ENCODE results near the gene RECQL5. TPM values are rescaled to one million over a fixed set of nuclear protein-coding genes. Genes with fewer than 3 reads are reported as not detected.
A peak's percentile ranks its signal among the peaks of the same experiment; 100 is the strongest.

RECQL5 gene
- total RNA-seq, 1 experiment from 2014 or later: 67.0 TPM

GRCh38 chr17:75647921-75648320 lies 19.0 kb downstream of the RECQL5 start:
- no peak for DNase-seq
- no peak for TF ChIP-seq CTCF (IDR thresholded peaks at IDR 0.05; ENCODE audit: insufficient read depth in 1 of 2, low read depth in 1 of 2, low read length in 1 of 2, severe bottlenecking in 1 of 2, unreplicated experiment in 1 of 2)
- H3K36me3 ChIP-seq (ENCODE audit: control insufficient read depth, insufficient read depth, low read length): no peaks in the 10 kb centered on the region; the same call in none of the 2 replicates
- H3K4me3 Mint-ChIP-seq (ENCODE audit: unreplicated experiment): no peak overlapping the region
- no peaks in the 10 kb centered on the region for H3K9me3 Mint-ChIP-seq (ENCODE audit: unreplicated experiment)
- H3K9me3 ChIP-seq: no peaks in the 10 kb centered on the region
- ChIA-PET CTCF (interaction anchor here (6.9 kb wide), 1 partner anchor 15 kb away, joined by 115 read pairs; the partner anchor contains the start of gene SMIM5), POLR2A (no interaction called here)
- H3K4me1 ChIP-seq: peaks cover 37% of the 10 kb centered on the region
- intact Hi-C loops (cut with micrococcal nuclease; ENCODE audit: unreplicated experiment): loop anchor here (2.0 kb wide), 2 partner anchors 15 to 73 kb away; partner anchors contain the start of genes ITGB4 and SMIM5
- no peak overlapping the region for H3K4me3 ChIP-seq (ENCODE audit: low read depth, low read length)
- H3K27ac Mint-ChIP-seq (ENCODE audit: unreplicated experiment): peak overlapping the region; percentile 96
- H3K27me3 Mint-ChIP-seq (ENCODE audit: insufficient read depth, unreplicated experiment): no peaks in the 10 kb centered on the region
- H3K4me1 Mint-ChIP-seq (ENCODE audit: low read depth, unreplicated experiment): peaks cover 23% of the 10 kb centered on the region
- H3K27me3 ChIP-seq (replicated peaks; ENCODE audit: control insufficient read depth, insufficient read depth, low read length): no peaks in the 10 kb centered on the region
- no TSS peak for BruUV-seq (replicated peaks)
- H3K36me3 Mint-ChIP-seq (ENCODE audit: insufficient read depth, unreplicated experiment): peaks cover 49% of the 10 kb centered on the region

DNA sequence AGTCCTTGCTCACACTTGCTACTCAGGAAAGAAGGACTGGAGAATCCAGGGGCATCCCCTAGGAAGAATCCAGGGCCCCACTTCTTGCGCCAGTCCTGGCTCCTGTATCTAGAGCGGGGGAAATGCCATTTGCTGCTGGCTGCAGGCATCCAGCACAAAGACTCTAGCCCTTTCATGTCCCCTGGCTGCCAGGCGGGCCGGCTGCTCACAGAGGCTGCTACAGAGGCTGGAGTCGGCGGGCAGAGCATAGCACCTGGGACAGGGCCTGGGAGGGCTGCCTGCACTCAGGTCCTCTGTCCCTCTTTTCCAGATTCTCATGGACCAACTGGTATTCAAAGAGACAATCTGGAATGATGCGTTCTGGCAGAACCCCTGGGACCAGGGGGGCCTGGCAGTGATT lies 19.9 kb downstream of the RECQL5 start:
- no peak for DNase-seq
- Histone ChIP-seq H3K4me3 (ENCODE audit: low read depth, low read length) (no peak overlapping the region), H3K27me3 (replicated peaks; ENCODE audit: control insufficient read depth, insufficient read depth, low read length) (no peaks in the 10 kb centered on the region), H3K9me3 (no peaks in the 10 kb centered on the region), H3K36me3 (ENCODE audit: control insufficient read depth, insufficient read depth, low read length) (no peaks in the 10 kb centered on the region; the same call in none of the 2 replicates), H3K4me1 (peaks cover 46% of the 10 kb centered on the region)
- TF ChIP-seq CTCF (IDR thresholded peaks at IDR 0.05; ENCODE audit: insufficient read depth in 1 of 2, low read depth in 1 of 2, low read length in 1 of 2, severe bottlenecking in 1 of 2, unreplicated experiment in 1 of 2): no peak
- intact Hi-C loops (cut with micrococcal nuclease; ENCODE audit: unreplicated experiment): loop anchor here (2.0 kb wide), 2 partner anchors 14 to 74 kb away; partner anchors contain the start of genes ITGB4 and SMIM5
- CTCF ChIA-PET: interaction anchor here (1.2 to 6.9 kb wide), 3 partner anchors 10 to 46 kb away, joined by 5 to 115 read pairs (median 5); partner anchors contain the start of gene SMIM5
- no TSS peak for BruUV-seq (replicated peaks)
- Mint-ChIP-seq H3K4me1 (ENCODE audit: low read depth, unreplicated experiment) (peaks cover 23% of the 10 kb centered on the region), H3K27me3 (ENCODE audit: insufficient read depth, unreplicated experiment) (no peaks in the 10 kb centered on the region), H3K36me3 (ENCODE audit: insufficient read depth, unreplicated experiment) (peaks cover 45% of the 10 kb centered on the region), H3K4me3 (ENCODE audit: unreplicated experiment) (peak overlapping the region; percentile 43), H3K9me3 (ENCODE audit: unreplicated experiment) (no peaks in the 10 kb centered on the region), H3K27ac (ENCODE audit: unreplicated experiment) (peak overlapping the region; percentile 96)
- POLR2A ChIA-PET: interaction anchor here (0.5 to 3.4 kb wide), 3 partner anchors 20 to 208 kb away, joined by 3 to 15 read pairs (median 4); partner anchors contain the start of genes LLGL2, RECQL5, SAP30BP and WBP2

GRCh38 chr17:75646638-75646992 lies 20.3 kb downstream of the RECQL5 start:
- H3K27ac Mint-ChIP-seq (ENCODE audit: unreplicated experiment): peak overlapping the region; percentile 96
- TF ChIP-seq CTCF (IDR thresholded peaks at IDR 0.05; ENCODE audit: insufficient read depth in 1 of 2, low read depth in 1 of 2, low read length in 1 of 2, severe bottlenecking in 1 of 2, unreplicated experiment in 1 of 2): no peak
- Histone ChIP-seq H3K9me3 (no peaks in the 10 kb centered on the region), H3K4me1 (peaks cover 48% of the 10 kb centered on the region), H3K27me3 (replicated peaks; ENCODE audit: control insufficient read depth, insufficient read depth, low read length) (no peaks in the 10 kb centered on the region), H3K4me3 (ENCODE audit: low read depth, low read length) (0 out of 2 replicates have a peak overlapping the region, but pooled peaks have one; percentile 5), H3K36me3 (ENCODE audit: control insufficient read depth, insufficient read depth, low read length) (no peaks in the 10 kb centered on the region; the same call in none of the 2 replicates)
- intact Hi-C loops (cut with micrococcal nuclease; ENCODE audit: unreplicated experiment): loop anchor here (2.0 kb wide), 2 partner anchors 14 to 74 kb away; partner anchors contain the start of genes ITGB4 and SMIM5
- H3K4me1 Mint-ChIP-seq (ENCODE audit: low read depth, unreplicated experiment): peaks cover 23% of the 10 kb centered on the region
- TSS peak; percentile 87 for BruUV-seq (replicated peaks)
- H3K9me3 Mint-ChIP-seq (ENCODE audit: unreplicated experiment): no peaks in the 10 kb centered on the region
- peaks cover 41% of the 10 kb centered on the region for H3K36me3 Mint-ChIP-seq (ENCODE audit: insufficient read depth, unreplicated experiment)
- H3K4me3 Mint-ChIP-seq (ENCODE audit: unreplicated experiment): peak overlapping the region; percentile 43
- POLR2A ChIA-PET: interaction anchor here (0.5 to 3.4 kb wide), 10 partner anchors 8 to 209 kb away, joined by 3 to 17 read pairs (median 4); partner anchors contain the start of genes LLGL2, RECQL5, SAP30BP and SMIM5
- CTCF ChIA-PET: interaction anchor here (0.5 to 6.9 kb wide), 13 partner anchors 8 to 894 kb away, joined by 3 to 115 read pairs (median 5); partner anchors contain the start of genes GALK1, MIF4GD, RECQL5 and SMIM5
- no peak for DNase-seq
- H3K27me3 Mint-ChIP-seq (ENCODE audit: insufficient read depth, unreplicated experiment): no peaks in the 10 kb centered on the region

Measured in Caco-2 (cell line).